ENCODE data around the gene ITGB1.
"Not testable (repeated sequence)": the region's sequence is repeated elsewhere in the genome, so short reads cannot be mapped to it uniquely, and the experiment has no call there.

The ITGB1 gene
- 395 to 878 (median 585) reads per million in 17 experiments for total RNA-seq

DNA sequence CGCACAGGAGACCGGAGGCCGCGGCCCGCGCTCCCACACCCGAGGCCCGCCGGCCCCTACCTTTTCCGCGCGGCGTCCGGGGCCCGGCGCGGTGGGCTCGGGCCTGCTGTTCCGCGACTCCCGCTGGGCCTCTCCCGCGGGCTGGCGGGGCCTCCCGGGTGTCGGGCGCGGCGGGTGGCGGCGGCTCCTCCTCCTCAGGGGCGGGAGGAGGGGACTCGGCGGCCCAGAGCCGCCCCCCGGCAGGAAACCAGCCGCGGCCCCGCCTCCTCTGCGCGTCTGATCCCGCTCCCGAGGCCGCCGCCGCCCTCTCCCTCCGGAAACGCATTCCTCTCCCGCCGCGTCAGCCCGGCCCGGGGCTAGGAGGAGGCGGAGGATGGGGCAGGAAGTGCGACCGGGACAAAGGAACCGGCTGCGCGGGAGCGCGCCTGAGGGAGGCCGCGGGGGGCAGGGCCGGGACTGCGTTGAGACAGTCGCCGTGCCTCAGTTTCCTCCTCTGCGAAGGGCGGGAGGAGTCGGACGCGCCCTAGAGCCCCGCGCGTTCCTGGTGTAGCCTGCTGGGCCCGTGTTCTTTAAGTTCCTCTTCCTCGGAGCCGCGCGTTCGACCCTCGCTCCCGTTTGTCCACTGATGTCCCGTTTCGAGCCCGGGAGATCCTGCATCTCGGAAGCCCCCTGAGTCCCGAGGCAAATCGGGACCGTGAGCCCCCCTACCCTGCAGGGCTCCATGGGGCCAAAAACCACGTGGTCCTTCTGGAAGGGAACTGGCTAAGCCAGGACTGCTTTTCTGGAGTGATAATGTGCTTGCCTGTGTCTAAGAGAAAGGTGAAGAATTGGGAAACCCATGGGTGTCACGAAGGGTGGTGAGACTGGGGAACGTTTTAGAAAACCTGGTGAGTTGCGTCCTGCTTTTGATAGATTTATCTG, at the start of gene ITGB1:
Gene ITGB1, minus strand, starts transcription at position 146 of the 921 bp plus-strand sequence. CDS start 22,672 bp downstream, outside the sequence.
- DNase-seq = peak; percentile 97 to 99 (median 98)

DNA sequence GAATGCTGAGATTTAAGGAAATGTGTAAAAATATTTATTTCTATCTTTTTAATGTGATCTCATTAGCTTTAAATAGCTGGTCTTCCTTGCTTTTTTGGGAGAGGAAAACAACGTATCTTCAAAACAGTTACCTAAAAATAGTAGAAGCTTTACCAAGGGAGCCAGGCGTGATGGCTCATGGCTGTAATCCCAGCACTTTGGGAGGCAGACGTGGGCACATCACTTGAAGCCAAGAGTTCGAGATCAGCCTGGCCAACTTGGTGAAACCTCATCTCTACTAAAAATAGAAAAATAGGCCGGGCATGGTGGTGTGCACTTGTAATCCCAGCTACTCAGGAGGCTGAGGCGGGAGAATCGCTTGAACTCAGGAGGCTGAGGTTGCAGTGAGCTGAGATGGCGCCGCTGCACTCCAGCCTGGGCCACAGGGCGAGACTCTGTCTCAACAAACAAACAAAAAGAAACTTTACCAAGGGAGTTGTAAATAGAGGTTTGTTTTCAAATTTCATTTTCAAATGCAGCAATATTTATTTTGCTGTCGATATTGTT, 48.4 kb upstream of the ITGB1 start:
- no peak for DNase-seq

DNA sequence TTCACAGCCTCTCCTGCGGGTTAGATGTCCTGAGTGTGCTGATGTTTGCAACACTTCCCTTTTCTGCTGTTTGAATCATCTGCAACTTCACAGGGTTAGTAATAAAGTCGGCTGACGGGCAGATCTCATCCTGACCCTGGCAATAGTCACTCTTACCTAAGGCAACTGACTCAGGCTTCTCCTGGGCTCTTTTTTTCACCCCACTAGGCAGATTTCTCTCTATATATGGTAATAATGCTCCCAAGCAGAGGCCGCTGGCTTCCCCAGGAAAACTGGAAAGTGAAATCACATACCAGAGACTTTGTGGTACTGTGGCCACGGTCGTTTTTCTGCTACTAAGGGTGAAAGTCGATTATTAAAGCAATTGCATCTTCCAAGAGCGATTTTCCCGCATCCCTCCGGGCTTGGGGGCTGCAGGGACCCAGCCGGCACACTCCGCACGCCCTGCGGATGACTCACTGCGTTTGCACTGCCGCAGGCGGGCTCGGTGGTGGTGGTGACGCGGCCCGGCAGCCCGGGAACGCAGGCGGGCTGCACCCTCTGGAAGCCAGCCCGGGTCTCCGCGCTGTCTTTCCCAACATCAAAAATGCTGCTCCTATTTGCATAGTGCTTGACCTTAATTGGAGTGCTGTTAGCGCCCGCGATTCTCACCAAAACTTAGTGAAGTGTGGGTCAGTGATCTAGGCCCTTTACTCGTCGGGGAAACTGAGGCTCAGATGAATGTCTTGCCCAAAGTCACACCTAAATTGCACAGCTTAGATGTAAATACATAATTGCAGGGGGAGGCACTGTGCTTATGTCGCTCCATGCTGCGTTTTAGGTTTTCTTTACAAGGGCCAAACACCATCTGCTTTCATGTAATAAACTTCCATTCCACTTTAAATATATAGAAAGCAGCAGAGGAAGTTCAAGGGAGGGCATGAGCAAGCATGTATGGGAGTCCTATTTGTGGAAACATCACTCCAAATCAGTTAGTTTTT, 47.6 kb upstream of the ITGB1 start:
- peak; percentile 80 to 96 (median 90) for DNase-seq

DNA sequence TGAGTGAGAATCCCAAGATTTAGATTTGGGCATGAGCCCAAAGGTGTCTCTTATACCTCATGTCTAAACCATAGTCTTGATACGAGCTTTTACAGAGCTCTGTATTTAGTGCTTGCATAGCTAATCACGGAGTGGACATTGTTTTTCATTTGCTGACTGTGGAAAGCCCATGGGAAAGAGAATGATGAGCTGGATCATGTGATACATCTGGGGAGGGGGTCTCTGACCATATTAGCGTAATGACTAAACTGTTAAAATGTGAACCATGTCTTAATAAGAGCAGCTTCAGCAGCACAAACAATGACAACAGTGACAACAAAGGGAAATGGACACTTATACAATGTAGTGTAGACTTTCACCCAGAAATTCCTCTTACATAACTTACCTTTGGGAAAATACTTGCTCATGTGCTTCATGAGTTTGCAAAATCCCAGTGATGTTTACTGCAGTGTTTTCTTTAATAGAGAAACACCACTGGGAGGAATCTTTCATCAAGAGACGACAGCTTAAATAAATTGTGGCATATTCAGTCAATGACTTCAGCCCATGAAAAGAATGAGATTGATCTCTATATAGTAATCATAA, 44.0 kb upstream of the ITGB1 start:
- DNase-seq = peak in 2 of 4 experiments; percentile 28 to 49

DNA sequence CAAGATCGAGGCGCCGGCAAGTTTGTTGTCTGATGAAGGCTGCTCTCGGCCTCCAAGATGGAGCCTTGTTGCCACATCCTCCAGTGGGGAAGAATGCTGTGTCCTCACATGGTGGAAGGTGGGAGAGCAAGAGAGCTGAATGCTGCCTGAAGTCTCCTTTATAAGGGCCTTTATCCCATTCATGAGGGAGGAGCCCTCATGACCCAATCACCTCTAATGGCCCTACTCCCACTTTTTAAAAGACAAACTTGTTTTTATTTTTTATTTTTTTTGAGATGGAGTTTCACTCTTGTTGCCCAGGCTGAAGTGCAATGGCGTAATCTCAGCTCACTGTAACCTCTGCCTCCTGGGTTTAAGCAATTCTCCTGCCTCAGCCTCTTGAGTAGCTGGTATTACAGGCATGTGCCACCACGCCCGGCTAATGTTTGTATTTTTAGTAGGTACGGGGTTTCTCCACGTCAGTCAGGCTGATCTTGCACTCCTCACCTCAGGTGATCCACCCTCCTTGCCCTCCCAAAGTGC, 40.1 kb upstream of the ITGB1 start:
- DNase-seq = not testable (repeated sequence)

- DNase-seq = no peak
Observed at GRCh38 chr10:32995751-32996150, 37.7 kb upstream of the ITGB1 start.

DNA sequence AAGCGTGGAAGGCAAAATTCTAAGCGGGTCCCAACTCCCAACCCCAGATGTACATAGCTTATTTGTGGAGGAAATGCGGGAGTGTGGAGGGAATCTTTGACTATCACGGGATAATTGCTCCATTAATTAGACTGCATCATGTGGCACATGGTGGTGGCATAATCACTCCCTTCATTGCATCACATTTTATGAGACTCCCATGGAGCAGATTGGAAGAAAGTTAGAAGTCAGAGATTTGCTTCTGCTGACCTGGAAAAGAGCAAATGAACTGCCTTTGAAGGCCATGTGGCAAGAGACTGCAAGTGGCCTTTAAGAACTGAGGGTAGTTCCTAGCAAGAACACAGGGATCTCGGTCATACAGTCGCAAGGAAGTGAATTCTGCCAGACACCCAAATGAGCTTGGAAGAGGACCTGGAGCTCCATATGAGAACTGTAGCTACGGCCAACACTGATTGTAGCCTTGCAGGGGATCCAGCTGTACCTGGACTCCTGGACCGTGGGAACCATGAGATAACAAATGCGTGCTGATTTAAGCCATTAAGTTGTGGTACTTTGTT, 37.1 kb upstream of the ITGB1 start:
- no peak for DNase-seq

DNA sequence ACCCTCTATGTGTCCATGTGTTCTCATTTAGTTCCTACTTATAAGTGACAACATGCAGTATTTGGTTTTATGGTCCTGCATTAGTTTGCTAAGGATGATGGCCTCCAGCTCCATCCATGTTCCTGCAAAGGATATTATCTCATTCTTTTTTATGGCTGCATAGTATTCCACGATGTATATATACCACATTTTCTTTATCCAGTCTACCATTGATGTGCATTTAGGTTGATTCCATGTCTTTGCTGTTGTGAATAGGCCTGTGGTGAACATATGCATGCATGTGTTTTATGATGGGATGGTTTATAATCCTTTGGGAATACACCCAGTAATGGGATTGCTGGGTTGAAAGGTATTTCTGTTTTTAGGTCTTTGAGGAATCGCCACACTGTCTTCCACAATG, 36.6 kb upstream of the ITGB1 start:
- DNase-seq = not testable (repeated sequence)

DNA sequence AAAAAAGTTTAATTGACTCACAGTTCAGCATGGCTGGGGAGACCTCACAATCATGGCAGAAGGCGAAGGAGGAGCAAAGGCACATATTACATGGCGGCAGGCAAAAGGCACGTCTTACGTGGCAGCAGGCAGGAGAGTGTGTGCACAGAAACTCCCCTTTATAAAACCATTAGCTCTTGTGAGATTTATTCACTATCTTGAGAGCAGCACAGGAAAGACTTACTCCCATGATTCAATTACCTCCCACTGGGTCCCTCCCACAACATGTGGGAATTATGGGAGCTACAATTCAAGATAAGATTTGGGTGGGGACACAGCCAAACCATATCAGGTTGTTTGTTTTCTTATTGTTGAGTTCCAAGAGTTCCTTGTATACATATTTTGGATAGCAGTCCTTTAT, 34.3 kb upstream of the ITGB1 start:
- not testable (repeated sequence) for DNase-seq

- DNase-seq = no peak
Observed at GRCh38 chr10:32990811-32991210, 32.8 kb upstream of the ITGB1 start.

- DNase-seq = no peak
Observed at GRCh38 chr10:32988604-32989003, 30.6 kb upstream of the ITGB1 start.

- DNase-seq = no peak
Observed at GRCh38 chr10:32987172-32987571, 29.1 kb upstream of the ITGB1 start.

- peak; percentile 77 to 94 (median 88) for DNase-seq
Observed at GRCh38 chr10:32985775-32986350, 27.8 kb upstream of the ITGB1 start.

DNA sequence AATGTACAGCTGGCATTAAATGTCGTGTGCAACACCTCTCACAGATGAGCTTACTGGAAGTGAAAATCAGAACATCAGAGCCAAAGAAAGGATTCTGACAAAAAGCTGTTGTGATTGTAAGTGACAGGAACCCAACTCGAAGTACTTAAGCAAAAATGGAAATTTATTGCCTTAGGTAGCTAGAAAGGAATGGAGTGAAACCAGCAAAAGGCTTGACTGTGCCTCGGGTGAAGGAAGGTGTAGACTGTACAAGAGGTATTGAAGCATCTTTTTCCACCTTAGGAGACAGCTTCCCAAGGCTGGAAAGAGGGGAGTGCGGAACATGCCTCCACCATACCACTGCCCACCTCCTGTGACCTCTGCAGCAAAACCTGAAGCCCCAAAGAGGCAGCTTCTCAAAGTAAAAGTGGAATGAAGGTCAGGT, 27.3 kb upstream of the ITGB1 start:
- no peak for DNase-seq

DNA sequence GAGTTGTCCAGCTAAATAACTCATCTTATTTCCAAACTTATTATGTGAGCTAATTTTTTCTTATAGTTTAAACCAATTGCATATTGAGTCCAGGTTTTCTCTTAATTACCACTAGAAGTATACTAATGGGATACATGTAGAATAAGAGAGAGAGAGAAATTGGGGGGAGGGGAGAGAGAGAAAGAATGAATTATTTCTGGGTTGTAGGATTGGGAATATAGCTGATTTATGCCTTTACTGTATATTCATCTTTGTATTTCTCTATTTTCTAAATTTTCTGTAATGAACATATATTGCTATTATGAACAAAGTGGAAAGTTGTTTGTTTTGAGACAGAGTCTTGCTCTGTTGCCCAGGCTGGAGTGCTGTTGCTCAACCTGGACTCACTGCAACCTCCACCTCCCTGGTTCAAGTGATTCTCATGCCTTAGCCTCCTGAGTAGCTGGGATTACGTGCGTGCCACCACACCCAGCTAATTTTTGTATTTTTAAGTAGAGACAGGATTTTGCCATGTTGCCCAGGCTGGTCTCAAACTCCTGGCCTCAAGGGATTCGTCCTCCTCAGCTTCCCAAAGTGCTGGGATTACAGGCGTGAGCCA, 26.1 kb upstream of the ITGB1 start:
- no peak for DNase-seq

DNA sequence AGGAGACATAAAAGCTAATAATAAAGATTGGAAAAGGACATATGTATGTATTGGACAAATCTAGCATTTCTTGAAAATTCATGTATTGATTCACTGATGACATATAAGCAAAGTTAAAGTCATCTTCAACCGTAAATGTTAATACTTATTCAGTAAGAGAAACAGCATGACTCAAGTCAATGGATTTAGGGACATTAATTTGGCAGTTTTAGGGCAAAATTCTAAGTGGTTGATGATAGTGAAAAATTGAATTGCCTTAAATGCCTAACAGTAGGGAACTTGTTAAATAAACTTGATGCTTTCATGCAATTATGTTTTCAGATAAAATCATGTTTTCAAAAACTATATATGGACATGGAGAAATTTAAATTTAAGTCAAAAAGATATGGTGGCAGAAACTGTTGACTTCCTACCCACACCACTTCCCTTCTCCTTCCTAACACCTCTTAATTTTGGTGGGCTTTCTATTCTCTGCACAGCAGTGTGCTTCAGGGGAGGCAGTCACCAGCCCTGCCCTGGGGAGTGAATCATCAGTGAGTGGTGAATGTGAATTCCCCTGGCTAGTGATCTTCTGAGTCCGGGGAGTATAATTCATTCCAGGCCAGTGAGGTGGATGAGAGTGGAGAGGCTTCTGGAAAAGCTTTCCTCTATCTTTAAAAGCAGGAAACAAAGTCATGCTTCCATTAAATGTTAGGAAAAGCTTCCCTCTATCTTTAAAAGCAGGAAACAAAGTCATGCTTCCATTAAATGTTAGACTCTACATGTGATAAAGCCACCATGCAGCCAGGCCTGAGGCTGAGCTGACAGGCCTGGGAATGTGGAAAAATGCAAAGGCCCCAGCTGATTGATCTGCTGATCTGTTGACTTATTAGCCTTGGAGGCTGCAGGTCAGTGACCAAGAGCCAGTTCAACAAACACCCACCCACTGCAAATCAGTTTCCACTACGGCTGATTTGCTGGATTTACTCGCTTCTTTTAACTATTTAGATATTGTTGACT, 25.2 kb upstream of the ITGB1 start:
- peak in 3 of 4 experiments; percentile 55 to 69 (median 55) for DNase-seq

- DNase-seq = no peak
Observed at GRCh38 chr10:32982293-32982709, 24.3 kb upstream of the ITGB1 start.

DNA sequence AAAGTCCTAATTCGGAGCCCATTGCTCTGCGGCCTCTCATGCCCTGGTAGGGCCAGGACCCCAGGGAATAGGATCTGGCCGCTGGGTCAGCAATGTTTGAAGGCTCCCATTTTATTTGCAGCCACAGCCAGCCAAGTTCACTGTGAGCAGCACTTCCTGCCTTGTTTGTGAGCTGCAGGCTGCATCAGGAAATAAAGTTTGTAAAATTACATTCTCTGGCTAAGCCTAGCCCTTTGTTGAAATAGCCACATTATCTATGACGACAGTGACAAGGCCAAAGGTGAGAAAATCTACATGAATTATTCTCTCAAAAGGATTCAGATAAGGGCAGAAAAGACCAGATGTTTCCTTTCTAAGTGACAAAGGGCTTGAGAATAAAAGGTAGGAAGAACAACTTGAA, 23.7 kb upstream of the ITGB1 start:
- peak in 3 of 4 experiments; percentile 31 to 48 (median 34) for DNase-seq

Data from suppressor macrophage (primary cell).